GM12865 (cell line): ENCODE measurements around the gene ADGRD1.

Experiments used
- DNase-seq: peaks from one replicate; pipeline ENCODE4 v3.0.0; 2010; ENCODE audit warnings: low read depth
- H3K4me3 ChIP-seq: 2 replicates; pipeline ENCODE4 v1.5.1; 2011; ENCODE audit warnings: mild to moderate bottlenecking, low read depth, low read length, control low read depth
- CTCF ChIP-seq: IDR thresholded peaks from 2 replicates; pipeline ENCODE4 v1.5.1; 2011; ENCODE audit warnings: low read length, control low read depth, low read depth, inconsistent platforms; ENCODE audit not compliant: insufficient read depth; ENCODE audit errors: missing control alignments

ADGRD1 gene

GRCh38 chr12:131139363-131140068 lies 185.8 kb downstream of the ADGRD1 start:
- H3K4me3 ChIP-seq, result no peak overlapping the region
- DNase-seq, result no peak
- TF ChIP-seq CTCF, result no peak

GRCh38 chr12:131140069-131140435 lies 186.3 kb downstream of the ADGRD1 start:
- DNase-seq, result no peak
- no peak overlapping the region for H3K4me3 ChIP-seq
- no peak for TF ChIP-seq CTCF

GRCh38 chr12:131140697-131141096 lies 187.0 kb downstream of the ADGRD1 start:
- TF ChIP-seq CTCF, result no peak

DNA sequence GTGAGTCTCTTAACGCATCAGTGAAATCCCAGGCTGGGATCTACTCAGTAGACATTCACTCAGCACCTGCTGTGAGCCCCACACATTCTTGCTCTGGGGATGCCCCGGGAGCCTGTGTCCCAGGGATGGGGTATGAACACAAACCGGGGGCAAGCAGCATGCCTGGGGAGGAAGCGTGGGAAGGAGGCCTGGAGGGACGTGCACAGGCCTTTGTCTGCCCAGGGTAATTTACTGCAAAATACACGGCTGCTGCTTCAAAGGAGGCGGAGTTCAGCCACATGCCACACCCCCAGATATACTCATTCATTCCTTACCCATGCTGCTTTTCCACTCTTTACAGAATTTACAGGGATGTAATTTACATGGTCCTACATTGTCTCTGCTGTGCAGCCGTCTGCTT lies 187.8 kb downstream of the ADGRD1 start:
- TF ChIP-seq CTCF, result no peak
- no peak for DNase-seq
- no peak overlapping the region for H3K4me3 ChIP-seq

More at GRCh38 chr12:131140697-131141096, 187.0 kb downstream of the ADGRD1 start:
- no peak overlapping the region for H3K4me3 ChIP-seq
- DNase-seq, result no peak

GRCh38 chr12:131142891-131143657 lies 189.4 kb downstream of the ADGRD1 start:
- H3K4me3 ChIP-seq, result no peak overlapping the region
- no peak for DNase-seq
- TF ChIP-seq CTCF, result no peak

GRCh38 chr12:131146173-131146675 lies 192.5 kb downstream of the ADGRD1 start:
- TF ChIP-seq CTCF, result no peak
- no peak overlapping the region for H3K4me3 ChIP-seq
- no peak for DNase-seq
